ENCODE results near the gene AMIGO3.
"Not testable (repeated sequence)": the region's sequence is repeated elsewhere in the genome, so short reads cannot be mapped to it uniquely, and the experiment has no call there.

Gene AMIGO3

GRCh38 chr3:49712166-49712565 lies 7.3 kb downstream of the AMIGO3 start:
- DNase-seq (ENCODE audit: low read depth) = no peak

DNA sequence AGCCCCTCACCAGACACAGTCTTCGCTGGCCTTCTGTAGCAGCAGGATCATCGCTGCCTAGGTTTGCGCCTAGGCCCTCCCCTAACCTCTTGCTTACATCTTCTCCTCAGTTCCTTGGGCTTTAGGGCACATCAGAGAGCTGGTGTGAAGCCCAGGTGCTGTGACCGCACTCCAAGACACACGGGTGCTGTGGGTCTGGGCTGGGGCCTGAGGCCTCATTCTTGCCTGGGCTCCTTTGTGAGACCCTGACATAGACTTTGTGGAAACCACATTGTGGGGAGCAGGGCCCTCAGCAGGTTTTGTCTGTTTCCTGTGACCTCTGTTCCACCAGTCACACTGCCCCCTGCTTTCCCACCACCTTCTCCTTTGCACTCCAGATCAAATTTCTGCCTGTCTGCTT lies 8.0 kb downstream of the AMIGO3 start:
- DNase-seq (ENCODE audit: low read depth) = no peak

DNA sequence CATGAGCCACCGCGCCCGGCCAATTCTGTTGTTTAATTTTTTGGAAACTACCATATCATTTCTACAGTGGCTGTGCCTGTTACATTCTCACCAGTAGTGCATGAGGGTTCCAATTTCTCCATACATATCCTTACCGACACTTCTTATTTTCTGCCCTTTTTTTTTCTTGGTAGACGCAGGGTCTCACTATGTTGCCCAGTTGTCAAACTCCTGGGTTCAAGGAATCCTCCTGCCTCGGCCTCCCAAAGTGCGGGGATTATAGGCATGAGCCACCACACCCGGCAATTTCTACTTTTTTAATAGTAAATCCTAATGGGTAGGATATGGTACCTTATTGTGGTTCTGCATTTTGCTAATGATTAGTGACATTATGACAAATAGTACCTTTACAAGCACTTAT lies 9.6 kb downstream of the AMIGO3 start:
- DNase-seq (ENCODE audit: low read depth) = no peak

DNA sequence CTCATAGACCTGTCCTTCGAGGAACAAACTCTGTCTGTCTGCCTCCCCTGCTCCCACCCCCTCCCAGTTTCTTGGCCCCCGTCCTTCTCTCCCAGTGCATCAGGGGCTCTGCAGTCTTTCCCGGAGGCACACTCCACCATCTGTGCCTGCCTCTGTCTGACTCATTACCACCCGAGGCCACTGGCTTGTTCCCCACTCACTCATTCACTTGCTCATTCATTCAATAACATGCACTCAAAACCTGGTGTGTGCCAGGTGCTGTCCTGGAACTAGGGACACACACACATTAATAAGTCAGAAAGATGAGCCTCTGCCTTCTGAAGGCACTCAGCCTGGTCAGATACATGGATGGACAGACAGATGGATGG lies 12.4 kb downstream of the AMIGO3 start:
- peak; percentile 39 for DNase-seq (ENCODE audit: low read depth)

DNA sequence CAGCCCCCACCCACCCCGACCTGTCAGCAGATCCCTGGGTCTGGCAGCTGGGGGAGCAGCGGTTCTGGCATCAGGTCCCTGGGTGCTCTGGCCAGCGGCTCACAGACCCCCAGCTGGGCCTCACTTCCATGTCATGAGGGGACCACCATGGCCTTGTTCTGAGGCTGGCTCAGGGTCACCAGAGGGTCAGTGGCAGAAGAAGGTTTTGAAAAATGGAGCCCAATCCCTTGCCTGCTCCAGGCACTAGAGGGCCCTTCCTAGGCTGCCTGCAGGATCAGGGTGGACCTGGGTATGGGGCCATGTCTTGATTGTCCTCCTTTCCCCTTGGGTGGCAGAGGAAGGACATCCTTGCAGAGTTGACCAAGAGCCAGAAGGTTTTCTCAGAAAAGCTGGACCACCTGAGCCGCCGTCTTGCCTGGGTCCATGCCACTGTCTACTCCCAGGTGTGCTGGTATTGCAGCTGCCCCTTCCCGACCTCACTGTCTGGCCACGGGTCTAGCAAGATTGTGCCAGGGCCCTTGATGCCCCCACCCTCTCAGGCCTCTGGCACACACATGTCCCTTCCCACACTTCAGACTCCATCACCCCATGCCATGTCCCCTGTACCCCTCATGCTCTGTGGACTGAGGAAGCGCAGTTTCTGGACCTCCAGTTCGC lies 12.9 kb downstream of the AMIGO3 start:
- no peak for DNase-seq (ENCODE audit: low read depth)

GRCh38 chr3:49705390-49705960 lies 14.0 kb downstream of the AMIGO3 start:
- DNase-seq (ENCODE audit: low read depth) = no peak

- DNase-seq (ENCODE audit: low read depth) = no peak
These were observed 14.9 kb downstream of the AMIGO3 start for GRCh38 chr3:49704629-49705028.

DNA sequence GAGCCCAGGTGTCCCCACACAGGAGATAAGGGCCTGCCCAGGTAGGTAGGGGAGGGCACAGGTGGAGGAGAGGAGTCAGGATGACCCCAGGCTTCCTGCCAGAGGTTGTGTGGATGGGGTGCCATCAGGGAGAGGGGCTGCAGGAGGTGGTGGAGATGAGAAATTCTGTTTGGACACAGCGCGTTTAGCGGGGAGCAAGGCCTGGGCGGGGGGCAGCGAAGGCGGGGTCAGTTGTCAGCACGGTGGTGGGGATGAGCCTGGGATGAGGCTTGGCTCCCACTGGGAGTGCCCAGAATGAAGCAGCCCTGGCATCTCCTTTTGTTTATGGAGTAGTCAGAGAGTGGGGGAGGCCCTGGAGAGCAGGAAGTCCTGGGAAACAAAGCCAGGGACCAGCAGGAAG lies 15.5 kb downstream of the AMIGO3 start:
- DNase-seq (ENCODE audit: low read depth) = no peak

DNA sequence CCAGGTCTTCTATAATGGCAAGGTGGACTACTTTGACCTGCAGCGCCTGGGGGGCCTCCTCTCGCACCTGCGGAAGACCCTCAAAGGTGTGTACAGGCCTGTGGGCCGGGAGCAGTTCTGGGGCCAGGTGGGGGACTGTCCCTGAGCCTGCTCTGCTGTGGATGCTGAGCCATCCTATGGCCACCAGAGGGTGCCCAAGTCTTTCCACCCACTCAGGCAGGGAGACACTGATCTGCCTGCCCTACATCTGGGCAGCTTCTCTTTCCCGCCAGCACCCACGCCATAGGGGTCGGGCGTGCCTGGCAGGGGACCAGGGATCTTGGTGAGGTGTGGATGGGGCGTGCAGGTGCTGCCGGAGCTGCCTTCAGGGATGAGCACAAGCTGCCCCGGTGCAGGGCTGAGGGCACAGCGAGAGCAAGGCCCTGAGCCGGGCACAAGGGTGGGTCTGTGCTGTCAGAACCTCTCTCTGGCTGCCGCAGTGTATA lies 16.0 kb downstream of the AMIGO3 start:
- peak; percentile 75 for DNase-seq (ENCODE audit: low read depth)

DNA sequence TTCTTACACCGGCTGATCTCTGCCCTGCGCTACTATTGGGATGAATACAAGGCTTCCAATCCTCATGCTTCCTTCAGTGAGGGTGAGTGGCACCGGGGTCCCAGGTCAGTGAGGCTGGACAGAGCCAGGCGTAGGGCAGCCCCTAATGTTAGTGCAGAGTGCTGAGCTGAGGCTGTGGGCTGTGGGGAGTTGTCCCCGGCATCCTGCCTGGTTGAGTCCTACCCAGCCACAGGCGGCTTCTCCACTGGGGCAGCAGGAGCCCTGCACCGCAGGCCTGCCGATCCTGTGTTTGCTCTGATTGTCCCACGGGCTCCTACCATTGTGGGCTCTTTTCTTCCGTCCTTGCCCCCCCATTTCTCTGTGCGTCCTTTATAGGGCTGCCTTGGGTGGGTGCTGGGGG lies 16.8 kb downstream of the AMIGO3 start:
- DNase-seq (ENCODE audit: low read depth) = no peak

DNA sequence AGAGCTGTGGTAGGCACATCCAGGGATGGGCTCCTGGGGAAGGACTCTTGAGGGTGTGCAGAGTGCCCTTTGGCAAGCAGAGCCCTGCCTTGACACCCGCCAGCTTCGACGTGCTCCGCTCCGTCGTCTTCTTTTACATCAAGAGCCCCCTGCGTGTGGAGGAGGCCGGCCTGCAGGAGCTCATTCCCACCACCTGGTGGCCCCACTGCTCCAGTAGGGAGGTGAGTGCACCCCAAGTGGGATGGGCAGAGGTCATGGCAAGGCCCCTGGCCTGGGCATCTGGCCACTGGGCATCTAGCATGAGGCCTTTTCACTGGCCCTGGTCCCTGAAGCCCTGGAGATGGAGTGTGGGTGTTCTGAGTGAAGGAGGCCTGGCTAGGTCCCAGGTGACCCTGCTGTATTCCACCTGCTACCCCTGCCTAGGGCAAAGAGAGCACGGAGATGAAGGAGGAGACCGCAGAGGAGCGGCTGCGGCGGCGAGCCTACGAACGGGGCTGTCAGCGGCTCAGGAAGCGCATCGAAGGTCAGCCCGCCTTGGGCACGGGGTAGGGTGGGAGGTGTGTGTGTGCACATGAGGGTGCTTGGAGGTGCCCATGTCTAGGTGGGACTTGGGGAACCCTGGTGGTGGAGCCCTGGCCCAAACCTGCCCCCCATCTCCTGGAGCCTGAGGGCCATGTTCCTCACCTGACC lies 18.0 kb downstream of the AMIGO3 start:
- DNase-seq (ENCODE audit: low read depth) = no peak

DNA sequence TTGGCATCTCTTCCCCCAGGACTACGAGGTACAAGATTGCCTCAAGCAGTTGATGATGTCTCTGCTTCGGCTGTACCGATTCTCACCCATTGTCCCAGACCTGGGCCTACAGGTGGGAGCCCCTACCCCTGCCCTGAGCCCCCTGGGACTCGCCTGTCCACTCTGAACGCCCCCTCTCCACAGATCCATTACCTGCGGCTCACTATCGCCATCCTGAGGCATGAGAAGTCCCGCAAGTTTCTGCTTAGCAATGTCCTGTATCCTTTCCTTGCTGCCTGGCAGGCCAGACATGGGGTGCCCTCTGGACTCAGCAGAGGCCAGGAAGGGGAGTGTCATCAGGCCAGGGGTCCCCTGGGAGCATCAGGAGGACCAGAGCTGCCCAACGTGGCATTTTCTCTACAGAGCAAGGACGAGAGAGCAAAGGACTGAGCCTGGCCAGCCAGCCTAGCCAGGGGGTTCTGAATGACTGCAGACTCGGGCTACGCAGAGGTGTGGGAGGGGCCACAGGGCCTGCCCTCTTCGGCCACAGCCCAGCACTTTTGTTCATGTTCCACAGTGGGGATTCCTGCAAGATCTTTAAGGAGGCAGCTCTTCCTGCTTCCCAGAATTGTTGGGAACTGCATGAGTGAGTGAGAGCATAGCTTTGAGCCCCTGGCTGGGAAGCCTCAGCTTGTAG lies 18.9 kb downstream of the AMIGO3 start:
- DNase-seq (ENCODE audit: low read depth) = no peak

DNA sequence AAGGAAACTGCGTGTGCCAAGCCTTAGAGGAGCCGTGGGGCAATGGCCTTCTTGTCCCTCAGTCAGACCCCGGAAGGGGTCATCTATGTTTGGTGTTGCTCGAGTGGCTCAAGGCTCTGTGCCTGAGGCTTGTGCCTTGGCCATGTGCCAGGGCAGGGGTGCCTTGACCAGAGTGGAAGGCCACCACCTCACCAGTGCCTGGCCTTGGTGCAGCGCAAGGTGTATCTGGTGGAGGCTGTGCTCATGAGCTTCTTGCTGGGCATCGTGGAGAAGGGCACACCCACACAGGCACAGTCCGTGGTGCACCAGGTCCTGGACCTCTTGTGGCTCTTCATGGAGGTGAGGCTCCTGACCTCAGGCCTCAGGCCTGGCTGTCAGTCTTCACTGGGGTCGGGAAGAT lies 19.5 kb downstream of the AMIGO3 start:
- no peak for DNase-seq (ENCODE audit: low read depth)

GRCh38 chr3:49699281-49699979 lies 20.1 kb downstream of the AMIGO3 start:
- DNase-seq (ENCODE audit: low read depth) = peak; percentile 48

DNA sequence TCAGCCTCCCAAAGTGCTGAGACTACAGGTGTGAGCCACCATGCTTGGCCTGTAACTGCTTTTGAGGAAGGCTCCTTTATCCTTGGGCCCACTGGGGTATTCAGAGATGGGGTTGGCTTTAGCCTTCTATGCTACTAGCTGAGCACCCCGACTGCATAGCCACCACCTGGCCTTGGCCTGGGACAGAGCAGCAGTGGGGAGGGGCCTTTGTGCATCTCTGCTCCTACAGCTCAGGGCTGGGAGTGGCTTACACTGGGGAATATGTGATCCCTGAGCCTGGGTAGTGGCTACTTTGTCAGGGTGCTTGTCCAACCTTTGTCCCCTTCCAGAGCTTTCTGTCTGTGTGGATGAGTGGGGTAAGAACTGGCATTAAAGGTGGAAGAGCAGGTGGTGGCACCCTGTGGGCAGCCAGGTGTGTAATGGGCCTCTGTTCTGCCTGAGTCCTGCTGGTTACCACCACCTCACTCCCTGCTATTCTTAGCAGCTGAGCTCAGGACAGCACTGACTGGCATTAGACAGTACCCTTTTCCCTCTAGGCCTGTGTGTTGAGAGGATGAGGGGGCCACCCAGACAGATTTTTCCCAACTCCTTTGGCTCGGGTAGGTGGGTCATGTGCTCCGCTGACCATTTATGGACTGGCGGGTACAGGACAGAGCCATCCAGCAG lies 24.0 kb downstream of the AMIGO3 start:
- DNase-seq (ENCODE audit: low read depth) = not testable (repeated sequence)

GRCh38 chr3:49694409-49695070 lies 24.9 kb downstream of the AMIGO3 start:
- DNase-seq (ENCODE audit: low read depth) = not testable (repeated sequence)

GRCh38 chr3:49691481-49691880 lies 28.0 kb downstream of the AMIGO3 start:
- DNase-seq (ENCODE audit: low read depth) = not testable (repeated sequence)

- DNase-seq (ENCODE audit: low read depth) = not testable (repeated sequence)
These were observed 28.6 kb downstream of the AMIGO3 start for GRCh38 chr3:49690856-49691255.

- not testable (repeated sequence) for DNase-seq (ENCODE audit: low read depth)
These were observed 29.4 kb downstream of the AMIGO3 start for GRCh38 chr3:49689908-49690624.

Measured in EH (cell line).